Uterus (tissue), 4 donors: ENCODE measurements around the gene THRAP3. TPM values are rescaled to one million over a fixed set of nuclear protein-coding genes. Genes with fewer than 3 reads are reported as not detected.

ENCODE experiments used
- DNase-seq, 2 donors: peaks; one replicate each; pipeline ENCODE4 v3.0.0-alpha.2; 2019 to 2020
- H3K27ac ChIP-seq, 2 donors: fragments of 200-600 bp; sonication (generic); 1 replicate in 1 of 2; 2 replicates in 1 of 2; pipeline ENCODE4 v1.5.1; 2016 to 2018
- H3K27me3 ChIP-seq, 2 donors: fragments of 200-600 bp; sonication (generic); one replicate each; pipeline ENCODE4 v1.5.1; 2018 to 2019; ENCODE audit warnings: control low read depth in 1 of 2
- H3K36me3 ChIP-seq, 2 donors: fragments of 200-600 bp; sonication (generic); one replicate each; pipeline ENCODE4 v1.5.1; 2019; ENCODE audit warnings: control low read depth in 1 of 2
- H3K4me1 ChIP-seq, 2 donors: fragments of 200-600 bp; sonication (generic); one replicate each; pipeline ENCODE4 v1.5.1; 2018 to 2019; ENCODE audit warnings: control low read depth in 1 of 2
- H3K4me3 ChIP-seq, 2 donors: fragments of 200-600 bp; sonication (generic); 1 replicate in 1 of 2; 2 replicates in 1 of 2; pipeline ENCODE4 v1.5.1; 2018 to 2019; ENCODE audit warnings: mild to moderate bottlenecking in 1 of 2
- H3K9me3 ChIP-seq, 2 donors: fragments of 200-600 bp; sonication (generic); one replicate each; pipeline ENCODE4 v1.5.1; 2019; ENCODE audit warnings: control low read depth in 1 of 2
- POLR2A ChIP-seq, 2 donors: fragments of 450-650 bp; IDR thresholded peaks; one replicate each; pipeline ENCODE4 v1.6.1; 2016; ENCODE audit warnings: antibody characterized with exemption in 2 of 2, mild to moderate bottlenecking in 1 of 2, moderate library complexity in 1 of 2
- intact Hi-C: fragments of 100-400 bp; cut with DNase I; formaldehyde crosslinking; loops from one replicate; pipeline ENCODE4 v1.15.1; 2023; ENCODE audit warnings: low total_unique reads
- total RNA-seq, 4 donors: library from RNA; depleted of rRNA in 3 of 4; stranded (reverse); fragments of >200 nt in 3 of 4; gene quantifications; one replicate each; pipeline versions ENCODE4 v1.1.0 to v1.2.4, GENCODE V29; 2014 to 2023
- TF ChIP-seq, protein P1 (sequence below), 4 experiments: fragments of 200-600 bp in 2 of 4; fragments of 450-650 bp in 2 of 4; sonication (generic) in 2 of 4; IDR thresholded peaks; one replicate each; pipeline ENCODE4 v1.5.1; 2016 to 2019; ENCODE audit warnings: antibody characterized with exemption in 4 of 4, mild to moderate bottlenecking in 2 of 4, moderate library complexity in 1 of 4
- donor health status: DM: yes; HTN: yes; CAD: no.

Gene THRAP3
- total RNA-seq, 4 donors from 2014 or later, result 21.3 to 99.1 (median 67.5) TPM

DNA sequence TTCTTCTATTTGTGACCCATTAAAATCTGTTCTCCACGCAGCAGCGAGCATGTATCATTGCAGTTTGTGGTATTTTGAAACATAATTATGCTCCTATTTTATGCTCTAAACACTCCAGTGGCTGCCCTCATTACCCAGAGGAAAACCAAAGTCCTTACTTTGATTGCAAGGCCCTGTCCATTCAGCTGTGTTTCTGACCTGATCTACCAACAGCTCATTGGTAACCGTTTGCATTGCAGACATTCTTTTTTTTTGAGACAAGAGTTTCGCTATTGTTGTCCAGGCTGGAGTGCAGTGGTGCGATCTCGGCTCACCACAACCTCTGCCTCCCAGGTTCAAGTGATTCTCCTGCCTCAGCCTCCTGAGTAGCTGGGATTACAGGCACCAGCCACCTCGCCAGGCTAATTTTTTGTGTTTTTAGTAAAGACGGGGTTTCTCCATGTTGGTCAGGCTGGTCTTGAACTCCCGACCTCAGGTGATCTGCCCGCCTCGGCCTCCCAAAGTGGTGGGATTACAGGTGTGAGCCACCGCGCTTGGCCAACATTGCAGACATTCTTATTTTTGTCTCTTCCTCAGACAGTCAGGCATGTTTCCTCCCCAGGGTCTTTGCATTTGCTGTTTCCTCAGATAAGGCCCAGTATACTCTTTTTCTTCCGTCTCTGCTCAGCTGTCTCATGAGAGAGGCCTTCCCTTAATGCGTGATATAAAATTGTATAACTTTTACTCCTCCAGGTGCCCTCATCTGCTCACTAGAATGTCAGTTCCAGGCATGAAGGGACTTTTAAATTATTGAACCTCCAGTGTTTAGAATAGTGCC lies 32.5 kb downstream of the THRAP3 start:
- H3K4me1 ChIP-seq, result peaks cover 4 to 7% of the 10 kb centered on the region in 2 donors

DNA sequence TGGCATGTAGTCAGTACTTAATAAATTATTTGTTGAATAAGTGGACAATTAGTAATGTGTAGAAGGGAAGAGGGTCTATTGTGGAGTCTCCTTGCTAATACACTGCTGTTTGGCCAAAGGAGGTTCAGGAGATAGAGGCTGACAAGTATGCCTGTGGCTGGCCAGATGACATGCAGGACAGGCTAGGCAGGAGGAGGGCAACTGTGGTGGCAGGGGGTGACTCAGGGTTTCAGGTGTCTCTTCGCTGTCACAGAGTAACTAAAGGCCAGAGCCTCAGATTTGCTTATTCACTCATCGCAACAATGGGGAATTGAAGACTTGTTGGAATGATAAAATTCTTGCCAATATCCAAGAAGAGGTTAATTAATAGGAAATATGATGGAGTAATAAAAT lies 33.1 kb downstream of the THRAP3 start:
- DNase-seq, result no peak
- no peak for TF ChIP-seq POLR2A (IDR thresholded peaks at IDR 0.05)
- TF ChIP-seq, protein P1, sequence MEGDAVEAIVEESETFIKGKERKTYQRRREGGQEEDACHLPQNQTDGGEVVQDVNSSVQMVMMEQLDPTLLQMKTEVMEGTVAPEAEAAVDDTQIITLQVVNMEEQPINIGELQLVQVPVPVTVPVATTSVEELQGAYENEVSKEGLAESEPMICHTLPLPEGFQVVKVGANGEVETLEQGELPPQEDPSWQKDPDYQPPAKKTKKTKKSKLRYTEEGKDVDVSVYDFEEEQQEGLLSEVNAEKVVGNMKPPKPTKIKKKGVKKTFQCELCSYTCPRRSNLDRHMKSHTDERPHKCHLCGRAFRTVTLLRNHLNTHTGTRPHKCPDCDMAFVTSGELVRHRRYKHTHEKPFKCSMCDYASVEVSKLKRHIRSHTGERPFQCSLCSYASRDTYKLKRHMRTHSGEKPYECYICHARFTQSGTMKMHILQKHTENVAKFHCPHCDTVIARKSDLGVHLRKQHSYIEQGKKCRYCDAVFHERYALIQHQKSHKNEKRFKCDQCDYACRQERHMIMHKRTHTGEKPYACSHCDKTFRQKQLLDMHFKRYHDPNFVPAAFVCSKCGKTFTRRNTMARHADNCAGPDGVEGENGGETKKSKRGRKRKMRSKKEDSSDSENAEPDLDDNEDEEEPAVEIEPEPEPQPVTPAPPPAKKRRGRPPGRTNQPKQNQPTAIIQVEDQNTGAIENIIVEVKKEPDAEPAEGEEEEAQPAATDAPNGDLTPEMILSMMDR (IDR thresholded peaks at IDR 0.05), result no peak
- H3K4me1 ChIP-seq, result peaks cover 4 to 7% of the 10 kb centered on the region in 2 donors
- peak overlapping the region in 1 of 2 donors; percentile 6 for H3K27ac ChIP-seq
- no peaks in the 10 kb centered on the region for H3K27me3 ChIP-seq
- H3K36me3 ChIP-seq, result no peaks in the 10 kb centered on the region
- intact Hi-C loops, result no loop called here
- H3K9me3 ChIP-seq, result no peaks in the 10 kb centered on the region
- H3K4me3 ChIP-seq, result no peak overlapping the region

More for the DNA sequence above, 32.5 kb downstream of the THRAP3 start:
- no peaks in the 10 kb centered on the region for H3K36me3 ChIP-seq
- TF ChIP-seq, protein P1 (IDR thresholded peaks at IDR 0.05), result no peak
- TF ChIP-seq POLR2A (IDR thresholded peaks at IDR 0.05), result no peak
- intact Hi-C loops, result no loop called here
- H3K4me3 ChIP-seq, result no peak overlapping the region
- no peaks in the 10 kb centered on the region for H3K27me3 ChIP-seq
- no peak for DNase-seq
- H3K27ac ChIP-seq, result peak overlapping the region in 1 of 2 donors; percentile 6
- H3K9me3 ChIP-seq, result no peaks in the 10 kb centered on the region

DNA sequence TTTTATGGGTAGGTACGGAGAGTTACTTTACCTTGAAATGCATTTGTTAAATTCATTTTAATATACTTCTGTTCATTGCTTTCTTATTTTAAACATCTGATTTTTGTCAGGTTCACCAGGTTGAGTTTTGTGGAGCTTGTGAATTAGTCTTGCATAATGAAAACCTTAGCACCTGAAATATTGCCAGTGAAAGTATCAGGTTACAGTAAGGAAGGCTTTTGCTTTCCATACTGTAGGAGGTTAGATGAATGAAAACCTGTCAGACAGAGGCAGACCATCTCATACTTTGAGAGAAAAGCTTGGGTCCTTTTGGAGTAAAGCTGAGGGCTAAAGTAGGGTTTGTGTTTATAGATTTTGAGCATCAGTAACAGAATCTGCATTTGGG lies 34.7 kb downstream of the THRAP3 start:
- Histone ChIP-seq H3K9me3 (no peaks in the 10 kb centered on the region), H3K36me3 (no peaks in the 10 kb centered on the region), H3K4me3 (no peak overlapping the region), H3K4me1 (peaks cover 4 to 7% of the 10 kb centered on the region in 2 donors), H3K27me3 (no peaks in the 10 kb centered on the region), H3K27ac (no peak overlapping the region)
- TF ChIP-seq POLR2A (IDR thresholded peaks at IDR 0.05), result no peak
- TF ChIP-seq, protein P1 (IDR thresholded peaks at IDR 0.05), result no peak
- intact Hi-C loops, result no loop called here
- no peak for DNase-seq

DNA sequence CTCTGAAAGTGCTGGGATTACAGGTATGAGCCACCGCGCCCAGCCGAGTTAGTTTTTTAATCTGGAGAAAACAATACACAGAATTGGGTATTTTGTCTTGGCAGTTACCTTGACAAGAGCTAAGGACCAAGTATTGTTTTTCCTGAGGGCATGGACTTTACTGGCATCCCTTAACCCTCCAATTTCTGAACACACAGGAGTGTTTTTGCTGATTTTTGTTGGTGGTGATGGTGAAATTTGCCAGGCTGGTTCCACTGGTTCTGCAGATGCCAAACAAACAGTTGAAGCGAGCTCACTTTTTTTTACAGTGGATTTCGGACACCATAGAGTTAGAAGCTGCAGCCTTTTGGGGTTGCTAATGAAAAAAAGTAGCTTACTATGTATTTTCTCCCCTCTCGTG lies 44.7 kb downstream of the THRAP3 start:
- intact Hi-C loops, result no loop called here
- no peak for DNase-seq
- peaks cover 0 to 6% of the 10 kb centered on the region in 2 donors for H3K4me1 ChIP-seq

DNA sequence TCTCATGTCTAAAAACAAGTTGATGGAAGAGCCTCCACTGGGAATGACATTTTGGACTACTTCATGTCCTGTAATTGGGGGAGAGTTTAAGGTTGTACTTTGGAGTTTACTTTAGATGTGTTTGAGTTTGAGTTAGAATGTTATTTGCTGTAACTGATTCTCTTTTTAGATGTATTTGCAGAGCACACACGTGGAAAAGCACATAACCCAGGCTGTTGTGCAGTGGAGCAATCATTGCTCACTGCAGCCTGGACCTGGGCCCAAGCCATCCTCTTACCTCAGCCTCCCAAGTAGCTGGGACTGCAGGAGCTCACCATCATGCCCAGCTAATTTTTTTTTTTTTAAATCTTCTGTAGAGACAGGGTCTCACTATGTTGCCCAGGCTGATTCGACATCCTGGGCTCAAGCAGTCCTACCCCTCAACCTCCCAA lies 45.2 kb downstream of the THRAP3 start:
- Histone ChIP-seq H3K36me3 (no peaks in the 10 kb centered on the region), H3K9me3 (no peaks in the 10 kb centered on the region), H3K4me3 (no peak overlapping the region), H3K27ac (no peak overlapping the region), H3K4me1 (peaks cover 0 to 6% of the 10 kb centered on the region in 2 donors), H3K27me3 (no peaks in the 10 kb centered on the region)
- DNase-seq, result no peak
- TF ChIP-seq, protein P1 (IDR thresholded peaks at IDR 0.05), result no peak
- TF ChIP-seq POLR2A (IDR thresholded peaks at IDR 0.05), result no peak
- intact Hi-C loops, result no loop called here

More for the DNA sequence above, 44.7 kb downstream of the THRAP3 start:
- Histone ChIP-seq H3K9me3 (no peaks in the 10 kb centered on the region), H3K27ac (no peak overlapping the region), H3K4me3 (no peak overlapping the region), H3K27me3 (no peaks in the 10 kb centered on the region), H3K36me3 (no peaks in the 10 kb centered on the region)
- TF ChIP-seq, protein P1 (IDR thresholded peaks at IDR 0.05), result no peak
- no peak for TF ChIP-seq POLR2A (IDR thresholded peaks at IDR 0.05)
